Stimulated activated CD4-positive, alpha-beta T cell treated with anti-CD3 and anti-CD28 coated beads, TNF-alpha, amount 100 ng/mL, for 48 hours (primary cell): ENCODE data around the gene NT5C2.
"Not testable (repeated sequence)": the region's sequence is repeated elsewhere in the genome, so short reads cannot be mapped to it uniquely, and the experiment has no call there.

Experiments
- DNase-seq, 3 donors: peaks; one replicate each; pipeline ENCODE4 v3.0.0-alpha.2; 2020; ENCODE audit warnings: low read depth in 3 of 3

NT5C2 gene

GRCh38 chr10:103193107-103193819, at the start of gene NT5C2:
Gene NT5C2, minus strand, starts transcription at chr10:103193272. Its CDS starts 18,314 bp downstream, at chr10:103174958.
- DNase-seq: peak; percentile 49 to 82 (median 57)

DNA sequence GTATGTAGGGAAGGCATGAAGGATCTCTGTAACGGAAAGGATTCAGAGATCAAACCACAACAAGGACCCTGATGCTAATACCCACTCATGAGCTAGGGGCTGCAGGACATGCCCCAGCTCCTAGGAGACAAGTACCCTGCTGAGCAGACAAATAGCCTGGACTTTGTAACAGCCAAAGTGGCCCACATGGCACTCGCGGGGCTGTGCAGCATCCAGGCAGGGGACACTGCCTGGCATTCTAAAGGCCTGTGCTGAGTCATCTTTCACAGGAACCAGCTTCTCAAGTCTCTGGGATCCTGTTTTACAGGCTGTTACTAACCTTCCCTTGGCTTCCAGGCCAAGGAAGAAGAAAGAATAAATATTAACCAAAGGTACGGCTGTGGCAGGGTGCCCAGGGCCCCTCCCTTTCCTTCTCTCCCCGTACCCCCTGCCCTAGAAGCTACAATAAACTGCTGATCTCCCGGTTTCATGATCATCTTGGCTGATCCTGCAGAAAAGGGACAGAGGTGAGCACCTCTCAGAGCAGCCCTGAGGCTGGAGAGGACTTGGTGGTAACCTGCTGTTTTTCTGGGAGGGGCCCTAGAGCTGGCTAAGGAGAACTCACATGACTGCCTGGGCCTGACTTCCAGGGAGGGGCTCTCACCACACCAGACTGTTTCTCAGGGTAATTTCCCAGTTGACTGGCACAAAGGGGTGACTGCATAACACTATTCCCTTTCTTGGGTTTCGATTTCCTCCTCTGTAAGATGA, 48.4 kb upstream of the NT5C2 start:
- DNase-seq: no peak

GRCh38 chr10:103238506-103239252, 45.6 kb upstream of the NT5C2 start:
- no peak for DNase-seq

GRCh38 chr10:103235775-103236174, 42.7 kb upstream of the NT5C2 start:
- DNase-seq: no peak

GRCh38 chr10:103232772-103233488, 39.9 kb upstream of the NT5C2 start:
- no peak for DNase-seq

DNA sequence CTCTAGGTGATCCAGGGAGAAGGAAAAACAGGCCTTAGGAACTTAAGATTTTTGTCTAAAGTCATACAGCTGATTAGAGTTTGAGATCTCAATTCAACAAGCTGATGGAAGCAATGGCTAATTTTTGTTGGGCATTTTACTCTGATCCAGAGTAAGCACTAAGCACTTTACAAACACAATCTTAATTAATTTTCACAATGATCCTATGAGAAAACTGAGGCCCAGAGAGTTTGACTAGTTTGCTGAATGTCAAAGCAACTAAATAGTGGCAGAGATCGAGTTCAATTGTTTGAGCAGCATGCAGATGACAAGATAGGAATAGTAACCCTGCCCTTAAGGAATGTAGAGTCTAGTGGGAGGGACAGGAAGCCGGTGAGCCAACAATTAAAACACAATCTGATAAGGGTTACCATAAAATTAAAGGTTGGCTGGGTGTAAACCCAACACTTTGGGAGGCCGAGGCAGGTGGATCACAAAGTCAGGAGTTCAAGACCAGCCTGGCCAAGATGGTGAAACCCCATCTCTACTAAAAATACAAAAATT, 39.1 kb upstream of the NT5C2 start:
- DNase-seq: no peak

- DNase-seq: no peak
These were observed 38.0 kb upstream of the NT5C2 start for GRCh38 chr10:103231047-103231551.

GRCh38 chr10:103227416-103227815, 34.3 kb upstream of the NT5C2 start:
- DNase-seq: no peak

GRCh38 chr10:103225939-103226338, 32.9 kb upstream of the NT5C2 start:
- no peak for DNase-seq

DNA sequence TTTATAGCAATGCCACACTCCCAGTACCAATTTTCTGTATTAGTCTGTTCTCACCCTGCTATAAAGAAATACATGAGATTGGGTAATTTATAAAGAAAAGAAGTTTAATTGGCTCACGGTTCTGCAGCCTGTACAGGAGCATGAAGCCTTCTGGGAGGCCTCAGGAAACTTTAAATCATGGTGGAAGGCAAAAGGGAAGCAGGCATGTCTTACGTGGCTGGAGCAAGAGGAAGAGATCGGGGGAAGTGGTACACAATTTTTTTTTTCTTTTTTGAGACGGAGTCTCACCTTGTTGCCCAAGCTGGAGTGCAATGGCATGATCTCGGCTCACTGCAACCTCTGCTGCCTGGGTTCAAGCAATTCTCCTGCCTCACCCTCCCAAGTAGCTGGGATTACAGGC, 31.6 kb upstream of the NT5C2 start:
- not testable (repeated sequence) for DNase-seq

DNA sequence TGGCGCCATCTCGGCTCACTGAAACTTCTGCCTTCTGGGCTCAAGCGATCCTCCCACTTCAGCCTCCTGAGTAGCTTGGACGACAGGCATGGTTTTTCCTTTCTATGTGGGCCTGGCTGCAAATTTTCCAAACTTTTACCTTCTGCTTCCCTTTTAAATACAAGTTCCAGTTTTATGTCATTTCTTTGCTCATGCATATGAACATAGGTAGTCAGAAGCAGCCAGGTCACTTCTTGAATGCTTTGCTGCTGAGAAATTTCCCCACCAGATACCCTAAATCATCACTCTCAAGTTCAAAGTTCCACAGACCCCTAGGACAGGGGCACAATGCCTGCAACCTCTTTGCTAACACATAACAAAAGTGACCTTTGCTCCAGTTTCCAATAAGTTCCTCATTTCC, 31.1 kb upstream of the NT5C2 start:
- no peak for DNase-seq

DNA sequence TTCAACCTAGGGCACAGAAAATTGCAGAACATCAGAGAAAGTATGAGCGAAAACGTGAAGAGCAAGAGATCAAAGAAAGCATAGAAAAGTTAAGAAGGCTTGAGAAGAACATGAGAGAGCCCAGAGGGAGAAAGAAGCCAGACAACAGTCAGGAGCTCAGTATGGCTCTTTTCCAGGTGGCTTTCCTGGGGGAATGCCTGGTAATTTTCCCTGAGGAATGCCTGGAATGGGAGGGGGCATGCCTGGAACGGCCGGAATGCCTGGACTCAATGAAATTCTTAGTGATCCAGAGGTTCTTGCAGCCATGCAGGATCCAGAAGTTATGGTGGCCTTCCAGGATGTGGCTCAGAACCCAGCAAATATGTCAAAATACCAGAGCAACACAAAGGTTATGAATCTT, 23.3 kb upstream of the NT5C2 start:
- DNase-seq: not testable (repeated sequence)

DNA sequence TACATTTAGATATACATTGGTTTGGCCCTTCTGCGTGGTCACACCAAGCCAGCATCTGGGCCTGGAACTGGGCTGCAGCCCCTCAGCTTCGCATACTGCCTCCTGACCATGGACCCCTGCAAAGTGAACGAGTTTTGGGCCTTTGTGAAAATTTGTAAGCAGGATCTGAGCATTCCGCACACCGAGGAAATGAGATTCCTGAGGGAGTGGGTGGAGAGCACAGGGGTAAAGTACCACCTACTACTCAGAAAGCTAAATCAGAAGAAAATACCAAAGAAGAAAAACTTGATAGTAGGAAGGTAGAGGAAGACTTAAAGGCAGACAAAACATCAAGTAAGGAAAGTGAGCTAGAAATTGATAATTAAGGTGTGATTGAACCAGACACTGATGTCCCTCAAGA, 22.5 kb upstream of the NT5C2 start:
- no peak for DNase-seq

- not testable (repeated sequence) for DNase-seq
These were observed 17.2 kb upstream of the NT5C2 start for GRCh38 chr10:103210262-103210661.

GRCh38 chr10:103207643-103208042, 14.6 kb upstream of the NT5C2 start:
- DNase-seq: not testable (repeated sequence)

DNA sequence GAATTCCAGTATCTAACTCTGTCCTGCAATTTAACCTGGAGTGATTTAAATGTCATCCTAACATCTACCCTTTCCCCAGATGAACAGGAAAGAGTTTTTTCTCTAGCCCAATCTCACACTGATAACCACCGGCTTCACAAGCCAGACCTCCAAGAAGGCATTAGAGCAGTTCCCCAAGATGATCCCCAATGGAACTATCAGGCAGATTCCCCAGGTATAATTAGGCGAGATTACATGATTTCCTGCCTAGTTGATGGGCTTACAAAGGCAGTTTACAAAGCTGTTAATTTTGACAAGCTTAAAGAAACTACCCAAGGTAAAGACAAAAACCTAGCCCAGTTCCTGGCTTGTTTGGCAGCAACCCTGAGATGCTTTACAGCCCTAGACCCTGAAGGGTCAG, 14.1 kb upstream of the NT5C2 start:
- DNase-seq: no peak

- DNase-seq: not testable (repeated sequence)
These were observed 13.6 kb upstream of the NT5C2 start for GRCh38 chr10:103206715-103207114.

- not testable (repeated sequence) for DNase-seq
These were observed 12.3 kb upstream of the NT5C2 start for GRCh38 chr10:103205401-103205800.

GRCh38 chr10:103204353-103205255, 11.5 kb upstream of the NT5C2 start:
- DNase-seq: no peak

DNA sequence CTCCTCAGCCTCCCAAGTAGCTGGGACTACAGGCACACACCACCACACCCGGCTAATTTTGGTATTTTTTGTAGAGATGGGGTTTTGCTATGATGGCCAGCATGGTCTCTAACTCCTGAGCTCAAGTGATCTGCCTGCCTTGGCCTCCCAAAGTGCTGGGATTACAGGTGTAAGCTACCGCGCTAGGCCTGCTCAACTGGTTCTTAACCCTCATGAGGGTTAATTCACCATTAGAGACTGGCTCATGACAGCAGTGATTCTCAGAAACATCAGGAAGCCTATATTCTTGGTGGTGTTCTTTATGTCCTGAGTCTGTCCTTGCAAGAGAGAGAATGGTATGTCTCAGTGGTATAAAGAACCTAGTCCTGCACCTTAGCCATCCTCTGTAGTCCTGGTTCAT, 10.4 kb upstream of the NT5C2 start:
- DNase-seq: no peak
